Loucy (cell line): ENCODE results near the gene HBM.

Source experiments
- H2AFZ ChIP-seq: fragments of 200-600 bp; sonication (generic); 2 replicates; pipeline ENCODE4 v1.6.0; 2016; ENCODE audit warnings: antibody characterized with exemption, mild to moderate bottlenecking, low read length, moderate library complexity
- H3F3A ChIP-seq: fragments of 200-600 bp; 2 replicates; pipeline ENCODE4 v1.6.0; 2016; ENCODE audit warnings: antibody characterized with exemption, low read depth, mild to moderate bottlenecking
- H3K27me3 ChIP-seq: fragments of 200-600 bp; sonication (generic); 2 replicates; pipeline ENCODE4 v1.6.1; 2014; ENCODE audit warnings: low read length, mild to moderate bottlenecking; ENCODE audit not compliant: insufficient read depth, poor library complexity, severe bottlenecking
- H3K36me3 ChIP-seq: fragments of 200-600 bp; sonication (generic); 2 replicates; pipeline ENCODE4 v1.6.1; 2016; ENCODE audit warnings: low read length; ENCODE audit not compliant: insufficient read depth
- H3K4me1 ChIP-seq: fragments of 200-600 bp; sonication (generic); 2 replicates; pipeline ENCODE4 v1.5.1; 2014; ENCODE audit warnings: low read length, mild to moderate bottlenecking; ENCODE audit not compliant: insufficient read depth, poor library complexity, severe bottlenecking
- H3K4me2 ChIP-seq: fragments of 200-600 bp; sonication (generic); 2 replicates; pipeline ENCODE4 v1.6.0; 2014; ENCODE audit warnings: antibody characterized with exemption, low read length, low read depth, mild to moderate bottlenecking; ENCODE audit not compliant: poor library complexity, severe bottlenecking
- H3K4me3 ChIP-seq: fragments of 200-600 bp; sonication (generic); 2 replicates; pipeline ENCODE4 v1.5.1; 2014; ENCODE audit warnings: low read length, mild to moderate bottlenecking, mixed read lengths; ENCODE audit not compliant: poor library complexity, severe bottlenecking
- H3K79me2 ChIP-seq: fragments of 200-600 bp; sonication (generic); 2 replicates; pipeline ENCODE4 v1.6.1; 2014; ENCODE audit warnings: low read length; ENCODE audit not compliant: insufficient read depth
- H3K9ac ChIP-seq: fragments of 200-600 bp; sonication (generic); 2 replicates; pipeline ENCODE4 v1.6.0; 2014; ENCODE audit warnings: mild to moderate bottlenecking, low read depth, low read length, moderate library complexity; ENCODE audit not compliant: poor library complexity, severe bottlenecking
- H3K9me2 ChIP-seq: fragments of 200-600 bp; sonication (generic); replicated peaks from 2 replicates; pipeline ENCODE4 v1.6.1; 2016; ENCODE audit warnings: low read depth, low read length, mixed read lengths
- H3K9me3 ChIP-seq: fragments of 200-600 bp; sonication (generic); 2 replicates; pipeline ENCODE4 v1.6.1; 2014; ENCODE audit warnings: mild to moderate bottlenecking, antibody characterized with exemption, low read length, low read depth; ENCODE audit not compliant: insufficient read depth
- H4K20me1 ChIP-seq: fragments of 200-600 bp; sonication (generic); 2 replicates; pipeline ENCODE4 v1.6.0; 2014; ENCODE audit warnings: antibody characterized with exemption, low read length, mild to moderate bottlenecking; ENCODE audit not compliant: insufficient read depth, poor library complexity, severe bottlenecking
- CTCF ChIP-seq: fragments of 200-600 bp; sonication (generic); conservative IDR thresholded peaks from 2 replicates; pipeline ENCODE4 v1.5.1; 2014; ENCODE audit warnings: mild to moderate bottlenecking, antibody characterized with exemption, low read length
- EZH2phosphoT487 ChIP-seq: fragments of 200-600 bp; IDR thresholded peaks from 2 replicates; pipeline ENCODE4 v1.6.1; 2018; ENCODE audit warnings: antibody characterized with exemption, mild to moderate bottlenecking, moderate library complexity, borderline replicate concordance

Gene HBM

DNA sequence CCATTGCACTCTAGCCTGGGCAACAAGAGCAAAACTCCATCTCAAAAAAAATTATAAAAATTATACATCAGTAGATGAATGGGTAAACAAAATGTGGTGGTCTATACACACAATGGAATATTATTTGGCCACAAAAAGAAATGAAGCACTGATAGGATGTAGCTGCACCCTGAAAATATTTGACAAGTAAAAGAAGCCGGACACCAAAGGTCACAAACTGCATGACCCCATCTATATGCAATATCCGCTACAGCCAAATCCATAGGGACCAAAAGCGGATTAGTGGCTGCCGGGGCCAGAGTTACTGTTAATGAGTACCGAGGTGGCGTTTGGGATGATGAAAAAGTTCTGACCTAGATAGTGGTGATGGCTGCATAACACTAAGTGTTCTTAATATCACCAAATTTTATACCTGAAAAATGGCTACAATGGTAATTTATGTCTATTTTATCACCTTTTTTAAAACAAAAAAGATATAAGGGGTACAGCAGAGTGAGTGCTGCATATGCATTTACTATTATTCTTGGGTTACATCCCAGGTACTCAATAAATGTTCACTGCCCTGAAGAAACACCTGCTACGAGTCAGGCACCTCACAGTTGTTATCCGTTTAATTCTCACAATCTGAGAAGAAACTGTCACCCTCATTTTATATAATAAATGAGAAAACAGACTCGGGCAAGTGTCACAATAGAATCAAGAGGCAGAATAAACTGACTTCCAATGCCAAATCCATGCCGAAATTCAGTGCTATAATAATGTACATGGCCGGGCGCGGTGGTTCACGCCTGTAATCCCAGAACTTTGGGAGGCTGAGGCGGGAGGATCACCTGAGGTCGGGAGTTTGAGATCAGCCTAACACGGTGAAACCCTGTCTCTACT is 13.7 kb downstream of the HBM start:
- Histone ChIP-seq H3K9ac (no peak overlapping the region), H3K9me3 (no peaks in the 10 kb centered on the region), H3K4me2 (no peak overlapping the region), H3F3A (no peaks in the 10 kb centered on the region), H3K4me1 (peaks cover 4% of the 10 kb centered on the region), H3K79me2 (no peaks in the 10 kb centered on the region), H3K36me3 (no peaks in the 10 kb centered on the region), H3K27me3 (no peaks in the 10 kb centered on the region), H2AFZ (no peak overlapping the region), H3K4me3 (no peak overlapping the region), H4K20me1 (no peaks in the 10 kb centered on the region), H3K9me2 (no peaks in the 10 kb centered on the region)
- TF ChIP-seq CTCF = no peak
- TF ChIP-seq EZH2phosphoT487 = no peak

- no peak within 1 kb of the TSS for H2AFZ ChIP-seq
- no peak within 1 kb of the TSS for H3K4me2 ChIP-seq
- no peak within 1 kb of the TSS for H3K4me3 ChIP-seq
- H3K79me2 ChIP-seq = no peaks in the 10 kb centered on the region
- no peaks in the 10 kb centered on the region for H3K9me3 ChIP-seq
- H3F3A ChIP-seq = no peaks in the 10 kb centered on the region
- no peaks in the 10 kb centered on the region for H4K20me1 ChIP-seq
- H3K27me3 ChIP-seq = no peaks in the 10 kb centered on the region
- TF ChIP-seq CTCF = no peak
- TF ChIP-seq EZH2phosphoT487 = no peak
- H3K9me2 ChIP-seq = no peaks in the 10 kb centered on the region
- H3K36me3 ChIP-seq = no peaks in the 10 kb centered on the region
- no peak within 1 kb of the TSS for H3K9ac ChIP-seq
- peaks cover under 1% of the 10 kb centered on the region for H3K4me1 ChIP-seq
Observed at GRCh38 chr16:180101-180675, 14.4 kb downstream of the HBM start, which contains the start of gene HBQ1. TSS of gene HBQ1 (plus strand) at chr16:180459. CDS start at chr16:180487, 28 bp downstream.

DNA sequence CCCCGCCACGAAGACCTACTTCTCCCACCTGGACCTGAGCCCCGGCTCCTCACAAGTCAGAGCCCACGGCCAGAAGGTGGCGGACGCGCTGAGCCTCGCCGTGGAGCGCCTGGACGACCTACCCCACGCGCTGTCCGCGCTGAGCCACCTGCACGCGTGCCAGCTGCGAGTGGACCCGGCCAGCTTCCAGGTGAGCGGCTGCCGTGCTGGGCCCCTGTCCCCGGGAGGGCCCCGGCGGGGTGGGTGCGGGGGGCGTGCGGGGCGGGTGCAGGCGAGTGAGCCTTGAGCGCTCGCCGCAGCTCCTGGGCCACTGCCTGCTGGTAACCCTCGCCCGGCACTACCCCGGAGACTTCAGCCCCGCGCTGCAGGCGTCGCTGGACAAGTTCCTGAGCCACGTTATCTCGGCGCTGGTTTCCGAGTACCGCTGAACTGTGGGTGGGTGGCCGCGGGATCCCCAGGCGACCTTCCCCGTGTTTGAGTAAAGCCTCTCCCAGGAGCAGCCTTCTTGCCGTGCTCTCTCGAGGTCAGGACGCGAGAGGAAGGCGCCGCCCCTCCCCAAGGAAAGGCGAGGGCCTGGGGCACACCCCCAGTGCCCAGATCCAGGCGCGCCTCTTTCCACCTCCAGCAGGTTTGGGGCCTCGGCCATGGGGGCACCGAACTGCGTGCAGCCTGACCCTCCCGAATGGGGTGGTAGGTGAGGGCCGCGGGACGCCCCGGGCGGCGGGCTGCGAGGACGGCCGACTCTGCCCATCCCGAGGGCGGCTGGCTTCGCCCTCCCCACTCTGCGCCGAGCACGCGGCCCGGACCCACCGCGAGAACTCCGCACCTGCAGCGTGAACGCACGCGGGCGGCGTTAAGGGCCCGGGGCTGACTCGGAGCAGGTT is 15.1 kb downstream of the HBM start:
- TF ChIP-seq EZH2phosphoT487 = no peak
- TF ChIP-seq CTCF = no peak
- Histone ChIP-seq H3K9me2 (no peaks in the 10 kb centered on the region), H3K9ac (no peak overlapping the region)

More for the DNA sequence above, 15.1 kb downstream of the HBM start:
- H3K4me3 ChIP-seq = no peak overlapping the region
- no peaks in the 10 kb centered on the region for H3K27me3 ChIP-seq
- H4K20me1 ChIP-seq = no peaks in the 10 kb centered on the region
- H3K4me1 ChIP-seq = no peaks in the 10 kb centered on the region
- no peaks in the 10 kb centered on the region for H3K79me2 ChIP-seq
- no peak overlapping the region for H2AFZ ChIP-seq
- no peaks in the 10 kb centered on the region for H3K36me3 ChIP-seq
- no peak overlapping the region for H3K4me2 ChIP-seq
- no peaks in the 10 kb centered on the region for H3F3A ChIP-seq
- H3K9me3 ChIP-seq = no peaks in the 10 kb centered on the region
